ENCODE results near the gene CDKL1.

DNA sequence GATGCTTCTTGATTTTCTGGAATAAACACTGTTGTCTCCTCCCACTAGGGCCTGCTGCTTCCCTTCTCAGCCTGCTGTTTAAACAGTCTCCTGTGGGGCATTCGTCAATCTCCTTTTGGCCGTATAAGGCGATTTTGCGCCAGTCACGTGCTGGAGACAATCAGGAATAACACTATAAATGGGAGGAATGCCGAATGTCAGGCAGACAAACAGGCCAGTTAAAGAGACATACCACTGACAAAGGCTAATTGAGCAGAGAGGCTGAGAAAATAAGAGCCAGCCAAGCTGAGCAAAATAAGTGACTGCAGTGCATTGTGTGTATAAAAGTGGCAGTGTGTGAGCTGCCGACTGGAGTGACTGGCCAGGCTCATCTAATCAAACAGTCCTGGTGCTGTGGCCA lies 61.3 kb downstream of the CDKL1 start:
- no peak for TF ChIP-seq NFIC (IDR thresholded peaks at IDR 0.05)
- no peak for TF ChIP-seq RAD21 (IDR thresholded peaks at IDR 0.05; ENCODE audit: low read depth)
- TF ChIP-seq CEBPB (IDR thresholded peaks at IDR 0.05): no peak
- no peak for TF ChIP-seq EP300 (IDR thresholded peaks at IDR 0.05; ENCODE audit: borderline replicate concordance)
- no peak for TF ChIP-seq YY1 (IDR thresholded peaks at IDR 0.05; ENCODE audit: low read depth)
- TF ChIP-seq EGR1 (IDR thresholded peaks at IDR 0.05): no peak
- no peak for TF ChIP-seq TAF1 (IDR thresholded peaks at IDR 0.05; ENCODE audit: low read depth)
- TF ChIP-seq ZBTB7A (IDR thresholded peaks at IDR 0.05; ENCODE audit: low read depth): no peak
- TF ChIP-seq CREB1 (IDR thresholded peaks at IDR 0.05; ENCODE audit: low read depth): no peak
- no peak for TF ChIP-seq FOXM1 (IDR thresholded peaks at IDR 0.05; ENCODE audit: borderline replicate concordance, low read depth)
